GM06990 (cell line): ENCODE measurements around the gene TMEM269.

Experiments
- DNase-seq: peaks from one replicate; pipeline ENCODE4 v3.0.0-alpha.2; 2011; ENCODE audit not compliant: insufficient read length; ENCODE audit errors: extremely low read depth
- H3K27me3 ChIP-seq: replicated peaks from 2 replicates; pipeline ENCODE4 v1.6.0; 2011; ENCODE audit warnings: low read length; ENCODE audit not compliant: control insufficient read depth, insufficient read depth
- H3K36me3 ChIP-seq: 2 replicates; pipeline ENCODE4 v1.5.1; 2011; ENCODE audit warnings: low read length; ENCODE audit not compliant: control insufficient read depth, insufficient read depth
- H3K4me3 ChIP-seq: replicated peaks from 2 replicates; pipeline ENCODE4 v1.5.1; 2011; ENCODE audit warnings: low read depth, mild to moderate bottlenecking, control low read depth, low read length
- TF ChIP-seq, protein P1 (sequence below): IDR thresholded peaks from 2 replicates; pipeline ENCODE4 v1.5.1; 2011; ENCODE audit warnings: low read length, control low read depth, mild to moderate bottlenecking, inconsistent platforms; ENCODE audit not compliant: insufficient read depth, poor library complexity, severe bottlenecking

The TMEM269 gene

GRCh38 chr1:42817440-42817767, 32.6 kb downstream of the TMEM269 start:
- DNase-seq, result no peak
- Histone ChIP-seq H3K27me3 (no peaks in the 10 kb centered on the region), H3K4me3 (peak overlapping the region; percentile 66), H3K36me3 (no peaks in the 10 kb centered on the region)
- TF ChIP-seq, protein P1, sequence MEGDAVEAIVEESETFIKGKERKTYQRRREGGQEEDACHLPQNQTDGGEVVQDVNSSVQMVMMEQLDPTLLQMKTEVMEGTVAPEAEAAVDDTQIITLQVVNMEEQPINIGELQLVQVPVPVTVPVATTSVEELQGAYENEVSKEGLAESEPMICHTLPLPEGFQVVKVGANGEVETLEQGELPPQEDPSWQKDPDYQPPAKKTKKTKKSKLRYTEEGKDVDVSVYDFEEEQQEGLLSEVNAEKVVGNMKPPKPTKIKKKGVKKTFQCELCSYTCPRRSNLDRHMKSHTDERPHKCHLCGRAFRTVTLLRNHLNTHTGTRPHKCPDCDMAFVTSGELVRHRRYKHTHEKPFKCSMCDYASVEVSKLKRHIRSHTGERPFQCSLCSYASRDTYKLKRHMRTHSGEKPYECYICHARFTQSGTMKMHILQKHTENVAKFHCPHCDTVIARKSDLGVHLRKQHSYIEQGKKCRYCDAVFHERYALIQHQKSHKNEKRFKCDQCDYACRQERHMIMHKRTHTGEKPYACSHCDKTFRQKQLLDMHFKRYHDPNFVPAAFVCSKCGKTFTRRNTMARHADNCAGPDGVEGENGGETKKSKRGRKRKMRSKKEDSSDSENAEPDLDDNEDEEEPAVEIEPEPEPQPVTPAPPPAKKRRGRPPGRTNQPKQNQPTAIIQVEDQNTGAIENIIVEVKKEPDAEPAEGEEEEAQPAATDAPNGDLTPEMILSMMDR, result no peak

- TF ChIP-seq, protein P1, result no peak
- no peak for DNase-seq
- Histone ChIP-seq H3K36me3 (no peaks in the 10 kb centered on the region), H3K27me3 (no peaks in the 10 kb centered on the region), H3K4me3 (no peak overlapping the region)
These were observed 33.2 kb downstream of the TMEM269 start for GRCh38 chr1:42817976-42818375.

DNA sequence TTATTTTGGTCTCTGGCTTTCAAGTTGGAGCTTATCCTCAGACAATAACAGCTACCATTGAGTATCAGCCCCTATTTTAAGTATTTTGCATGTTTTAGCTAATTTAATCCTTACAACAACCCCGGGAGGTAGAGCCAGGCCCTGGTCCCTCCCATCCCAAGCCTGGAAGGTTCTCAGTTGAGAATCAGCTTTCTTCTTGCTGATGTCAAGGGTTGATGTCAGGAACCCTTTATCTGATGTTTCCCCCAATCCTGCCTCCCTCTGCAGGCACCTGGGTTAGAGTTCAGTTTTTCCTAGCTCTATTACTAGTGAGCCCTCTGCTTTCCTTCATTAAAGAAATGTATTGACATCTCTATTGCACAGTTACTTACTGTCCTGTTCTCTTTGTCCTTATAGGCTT, 36.0 kb downstream of the TMEM269 start:
- TF ChIP-seq, protein P1, result no peak
- no peak for DNase-seq
- H3K4me3 ChIP-seq, result no peak overlapping the region
- no peaks in the 10 kb centered on the region for H3K36me3 ChIP-seq
- H3K27me3 ChIP-seq, result no peaks in the 10 kb centered on the region

- DNase-seq, result no peak
- TF ChIP-seq, protein P1, result no peak
- H3K4me3 ChIP-seq, result no peak overlapping the region
These were observed 36.9 kb downstream of the TMEM269 start for GRCh38 chr1:42821690-42822089.

DNA sequence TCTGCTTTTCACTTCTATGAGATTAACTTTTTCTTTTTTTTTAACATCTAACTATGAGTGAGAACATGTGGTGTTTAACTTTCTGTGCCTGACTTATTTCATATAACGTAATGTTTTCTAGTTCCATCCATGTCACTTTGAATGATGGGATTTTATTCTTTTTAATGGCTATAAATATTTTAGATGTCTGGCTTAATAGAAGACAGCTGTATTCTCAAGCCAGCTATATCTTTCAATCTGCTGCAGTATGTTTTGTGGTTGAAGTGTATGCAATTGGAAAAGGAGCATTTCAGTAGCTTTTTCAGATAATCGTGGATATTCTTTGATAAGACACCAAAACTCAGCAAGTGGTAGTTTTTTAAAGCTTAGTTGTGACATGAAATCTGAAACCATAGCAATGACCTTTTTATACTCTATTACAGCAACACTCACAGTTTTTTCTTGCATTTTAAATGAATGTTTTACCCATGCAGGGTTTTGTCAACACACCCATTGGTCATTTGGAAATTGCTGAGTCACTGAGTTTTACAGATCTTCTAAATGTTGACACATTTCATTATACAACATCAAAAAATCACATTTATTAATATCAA, 38.1 kb downstream of the TMEM269 start:
- no peak for DNase-seq
- Histone ChIP-seq H3K36me3 (no peaks in the 10 kb centered on the region), H3K4me3 (no peak overlapping the region), H3K27me3 (no peaks in the 10 kb centered on the region)
- TF ChIP-seq, protein P1, result no peak

More at GRCh38 chr1:42821690-42822089, 36.9 kb downstream of the TMEM269 start:
- Histone ChIP-seq H3K27me3 (no peaks in the 10 kb centered on the region), H3K36me3 (no peaks in the 10 kb centered on the region)

- no peak for DNase-seq
- H3K36me3 ChIP-seq, result no peaks in the 10 kb centered on the region
- TF ChIP-seq, protein P1, result no peak
- H3K27me3 ChIP-seq, result no peaks in the 10 kb centered on the region
- no peak overlapping the region for H3K4me3 ChIP-seq
These were observed 39.8 kb downstream of the TMEM269 start for GRCh38 chr1:42824481-42825035.
